Measurements from ENCODE around the gene ZNF789.

Gene ZNF789

DNA sequence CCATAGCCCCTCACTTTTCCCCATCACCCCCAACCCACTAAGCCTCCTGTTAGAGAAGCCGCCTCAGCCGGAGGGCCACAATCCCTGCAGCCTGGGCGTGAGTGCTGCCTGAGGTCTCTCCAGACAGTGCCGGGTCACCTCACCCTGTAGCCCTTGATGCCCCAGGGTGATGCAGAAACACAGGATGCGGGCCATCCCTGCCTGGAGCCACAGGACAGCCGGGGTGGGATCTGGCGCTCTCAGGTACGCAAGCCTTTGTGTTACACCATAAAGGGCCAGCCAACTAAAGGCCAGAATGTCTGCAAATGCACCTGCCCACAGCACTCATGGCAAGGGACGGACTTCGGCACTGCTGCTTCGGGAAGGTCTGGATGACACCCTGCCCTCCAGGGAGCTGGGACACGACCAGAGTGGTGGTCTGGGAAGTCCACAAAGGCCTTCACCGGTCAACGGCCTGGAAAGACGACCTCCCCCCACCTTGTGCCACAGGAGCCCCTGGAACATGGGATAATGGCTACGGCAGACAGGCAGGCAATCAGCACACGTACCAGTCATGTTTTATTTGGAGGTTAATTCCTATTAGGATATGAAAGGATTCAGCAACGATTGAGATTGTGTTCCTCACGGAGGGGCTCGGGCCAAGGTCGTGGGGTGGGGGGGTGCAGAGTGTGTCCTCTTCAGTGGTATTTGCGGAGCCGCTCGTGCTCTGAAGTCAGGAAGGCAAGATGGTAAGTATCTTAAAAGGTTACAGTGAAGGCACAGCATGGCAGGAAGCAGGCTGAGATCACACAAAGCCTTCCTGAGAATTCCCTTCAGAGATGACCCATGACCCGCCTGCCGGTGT lies 14.8 kb upstream of the ZNF789 start:
- no peak for DNase-seq (ENCODE audit: low read depth)
- TF ChIP-seq CTCF (conservative IDR thresholded peaks at IDR 0.05; ENCODE audit: low read depth, low read length) = no peak
- H3K4me3 ChIP-seq (ENCODE audit: low read length) = no peak overlapping the region

GRCh38 chr7:99459087-99459486 lies 13.6 kb upstream of the ZNF789 start:
- no peak for DNase-seq (ENCODE audit: low read depth)
- peak; percentile 45 for TF ChIP-seq CTCF (conservative IDR thresholded peaks at IDR 0.05; ENCODE audit: low read depth, low read length)
- no peak overlapping the region for H3K4me3 ChIP-seq (ENCODE audit: low read length)

DNA sequence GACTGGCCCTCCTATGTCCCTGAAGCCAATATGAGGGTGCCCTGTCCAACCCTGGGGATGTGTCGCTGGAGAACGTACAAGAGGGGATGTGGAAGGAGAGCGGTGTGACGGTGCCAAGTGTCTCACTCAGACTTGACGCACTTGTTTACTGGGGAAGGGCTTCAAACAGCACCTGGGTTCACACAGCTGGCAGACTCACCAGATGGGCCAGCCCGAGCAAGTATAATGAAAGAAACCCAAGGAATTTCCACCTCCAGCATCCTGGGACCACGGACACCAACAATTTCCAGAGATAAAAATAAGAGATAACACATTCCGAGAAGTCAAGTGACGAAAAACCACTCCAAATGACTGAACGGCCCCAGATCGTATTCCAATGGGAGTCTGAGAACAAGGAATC lies 12.0 kb upstream of the ZNF789 start:
- no peak for DNase-seq (ENCODE audit: low read depth)
- TF ChIP-seq CTCF (conservative IDR thresholded peaks at IDR 0.05; ENCODE audit: low read depth, low read length) = no peak
- H3K4me3 ChIP-seq (ENCODE audit: low read length) = no peak overlapping the region

DNA sequence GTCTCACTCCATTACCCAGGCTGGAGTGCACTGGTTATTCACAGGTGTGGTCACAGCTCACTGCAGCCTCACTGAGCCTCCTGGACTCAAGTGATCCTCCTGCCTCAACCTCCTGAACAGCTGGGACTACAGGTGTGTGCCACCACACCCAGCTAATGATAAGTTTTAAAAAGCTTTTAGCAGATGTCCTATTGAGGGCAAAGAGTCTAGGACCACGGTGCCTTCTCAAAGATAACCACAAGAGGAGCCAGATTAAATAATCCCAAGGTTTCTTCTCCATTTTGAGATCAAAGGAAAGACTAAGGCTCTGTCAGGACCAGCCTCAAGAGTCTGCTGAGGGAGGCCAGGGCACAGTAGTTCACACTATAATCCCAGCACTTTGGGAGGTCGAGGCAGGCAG lies 11.5 kb upstream of the ZNF789 start:
- no peak overlapping the region for H3K4me3 ChIP-seq (ENCODE audit: low read length)
- TF ChIP-seq CTCF (conservative IDR thresholded peaks at IDR 0.05; ENCODE audit: low read depth, low read length) = peak; percentile 2
- DNase-seq (ENCODE audit: low read depth) = no peak

GRCh38 chr7:99465421-99465768 lies 7.3 kb upstream of the ZNF789 start:
- DNase-seq (ENCODE audit: low read depth) = no peak
- H3K4me3 ChIP-seq (ENCODE audit: low read length) = peak overlapping the region; percentile 76
- no peak for TF ChIP-seq CTCF (conservative IDR thresholded peaks at IDR 0.05; ENCODE audit: low read depth, low read length)

- H3K4me3 ChIP-seq (ENCODE audit: low read length) = no peak overlapping the region
- DNase-seq (ENCODE audit: low read depth) = no peak
- TF ChIP-seq CTCF (conservative IDR thresholded peaks at IDR 0.05; ENCODE audit: low read depth, low read length) = no peak
These were observed 4.3 kb upstream of the ZNF789 start for GRCh38 chr7:99468336-99468918.
